Measurements from ENCODE around the gene PTPN9.
"Not testable (repeated sequence)": the region's sequence is repeated elsewhere in the genome, so short reads cannot be mapped to it uniquely, and the experiment has no call there.

PTPN9 gene

GRCh38 chr15:75578948-75579920 is at the start of gene PTPN9:
TSS of gene PTPN9 (minus strand) at chr15:75579315. CDS start at chr15:75578776, 539 bp downstream.
- peak; percentile 67 for DNase-seq (ENCODE audit: low read depth)

DNA sequence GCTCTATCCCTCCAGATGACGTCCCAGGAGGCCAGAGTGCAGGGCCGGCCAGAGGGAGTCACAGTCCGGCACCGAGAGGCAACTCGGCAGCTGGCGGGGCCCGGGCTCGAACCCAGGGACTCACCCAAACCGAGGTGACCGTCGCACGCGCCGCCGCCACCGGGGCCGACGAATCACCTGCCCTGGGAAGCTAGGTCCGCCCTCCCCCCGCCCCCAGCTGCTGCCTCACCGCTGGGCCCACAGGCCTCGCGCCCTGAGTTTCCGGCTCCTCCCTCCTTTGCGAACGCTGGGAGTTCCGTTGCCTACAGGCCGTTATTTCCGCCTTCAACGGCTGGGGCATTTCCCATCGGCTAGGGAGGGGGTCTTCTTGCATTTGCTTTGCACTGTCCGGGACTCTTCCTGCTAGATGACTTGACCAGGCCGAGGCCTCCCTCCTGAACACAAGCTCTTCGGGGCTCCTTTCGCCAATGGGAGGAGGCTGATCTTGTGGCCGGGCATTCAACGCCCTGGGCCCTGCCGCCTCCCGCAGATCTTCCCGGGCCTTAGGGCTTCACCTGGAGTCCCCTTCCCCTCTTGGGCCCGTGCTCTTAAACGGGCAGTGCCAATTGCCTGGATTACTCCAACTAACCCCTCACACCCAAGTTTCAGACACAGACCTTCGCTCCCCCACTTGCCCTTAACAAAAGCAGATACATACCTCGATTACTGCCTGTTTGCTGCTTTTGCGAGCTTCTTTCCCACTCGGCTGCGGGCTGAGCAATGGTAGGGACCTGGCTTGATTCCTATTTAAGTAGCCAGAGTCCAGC is 46.6 kb upstream of the PTPN9 start, which contains the start of gene SNUPN:
Gene SNUPN, minus strand, starts transcription at position 184 of the 806 bp plus-strand sequence. CDS start 4,674 bp downstream, outside the sequence.
- peak; percentile 90 for DNase-seq (ENCODE audit: low read depth)

DNA sequence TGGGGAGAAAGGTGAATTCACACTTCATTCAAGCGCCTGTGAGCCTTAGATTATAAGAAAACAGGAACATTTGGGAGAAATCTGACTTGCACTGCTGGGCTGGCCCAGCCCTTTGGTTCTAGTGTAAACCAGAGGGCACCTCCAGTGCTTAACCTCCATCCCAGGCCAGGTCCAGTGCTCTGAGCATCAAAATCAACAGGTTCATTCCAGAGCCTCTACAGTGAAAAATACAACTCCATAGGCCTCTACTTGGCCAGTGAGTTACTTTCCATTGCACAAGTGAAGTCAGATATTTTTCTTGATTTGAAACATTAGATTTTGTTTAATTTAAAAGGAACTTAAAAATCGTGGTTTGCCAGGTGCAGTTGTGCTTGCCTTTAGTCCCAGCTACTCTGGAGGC is 43.4 kb upstream of the PTPN9 start:
- DNase-seq (ENCODE audit: low read depth): no peak

DNA sequence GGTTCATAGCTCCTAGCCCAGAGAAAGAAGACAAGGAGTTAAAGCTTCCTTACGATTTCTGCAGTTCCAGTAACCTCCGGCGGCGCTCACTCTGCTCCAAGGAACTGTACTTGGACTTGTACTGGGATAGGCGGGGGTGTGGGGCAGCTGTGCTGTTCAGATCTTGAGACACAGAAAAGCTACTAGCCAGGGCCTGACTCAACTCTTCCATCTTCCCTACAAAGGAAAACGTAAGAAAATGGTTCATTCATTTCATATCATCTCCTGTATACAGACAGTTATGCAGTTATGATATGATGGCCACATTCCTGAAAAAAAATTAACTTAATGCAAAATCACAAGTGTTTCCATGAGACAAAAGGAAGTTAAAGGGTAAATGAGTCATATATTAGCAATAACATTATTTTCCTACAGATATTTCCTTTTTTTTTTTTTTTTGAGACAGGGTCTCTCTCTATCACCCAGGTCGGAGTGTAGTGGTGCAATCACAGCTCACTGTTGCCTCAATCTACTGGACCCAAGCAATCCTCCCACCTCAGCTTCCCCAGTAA is 41.8 kb upstream of the PTPN9 start:
- no peak for DNase-seq (ENCODE audit: low read depth)

- DNase-seq (ENCODE audit: low read depth): no peak
Measured at GRCh38 chr15:75620058-75620820, 41.1 kb upstream of the PTPN9 start.

DNA sequence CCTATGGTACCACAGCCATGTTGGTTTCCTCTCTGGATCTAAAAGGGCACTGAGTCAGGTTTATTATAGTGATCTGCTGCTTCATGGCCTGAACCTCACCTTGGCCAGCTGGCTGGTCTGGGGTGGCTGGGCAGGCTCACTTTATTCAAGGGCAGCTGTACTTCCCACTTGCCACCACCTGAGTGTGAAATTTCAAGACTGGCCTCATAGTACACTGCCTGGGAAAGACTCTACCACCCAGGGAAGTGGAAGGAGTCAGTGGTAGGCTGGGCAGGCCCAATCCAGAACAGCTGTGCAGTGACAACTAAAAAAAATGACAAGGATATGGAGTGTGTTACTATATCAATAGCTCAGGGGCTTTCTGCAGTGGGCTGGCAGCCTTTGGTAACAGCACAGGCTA is 37.7 kb upstream of the PTPN9 start:
- DNase-seq (ENCODE audit: low read depth): no peak

GRCh38 chr15:75606711-75607699 is 27.9 kb upstream of the PTPN9 start:
- DNase-seq (ENCODE audit: low read depth): no peak

- no peak for DNase-seq (ENCODE audit: low read depth)
Measured at GRCh38 chr15:75606026-75606425, 26.9 kb upstream of the PTPN9 start.

GRCh38 chr15:75599401-75599800 is 20.3 kb upstream of the PTPN9 start:
- no peak for DNase-seq (ENCODE audit: low read depth)

DNA sequence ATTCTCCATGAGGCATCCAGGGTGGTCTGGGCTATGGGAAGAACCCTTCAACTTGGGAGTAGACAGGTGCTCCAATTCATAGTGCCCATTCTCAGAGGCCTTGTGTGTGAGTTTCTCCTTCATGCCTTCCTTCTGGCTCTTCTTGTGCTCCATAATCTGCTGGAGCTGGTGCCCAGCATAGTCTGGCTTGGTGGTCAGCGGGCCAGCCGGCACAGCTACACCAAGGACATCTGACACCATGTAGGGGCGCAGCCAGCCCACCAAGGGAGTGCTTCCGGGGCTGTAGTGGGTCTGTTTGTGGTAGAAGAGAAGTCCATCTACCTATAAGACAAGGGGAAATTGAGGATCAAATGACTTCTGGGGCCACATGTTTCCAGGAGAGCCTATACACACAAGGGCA is 19.2 kb upstream of the PTPN9 start:
- no peak for DNase-seq (ENCODE audit: low read depth)

DNA sequence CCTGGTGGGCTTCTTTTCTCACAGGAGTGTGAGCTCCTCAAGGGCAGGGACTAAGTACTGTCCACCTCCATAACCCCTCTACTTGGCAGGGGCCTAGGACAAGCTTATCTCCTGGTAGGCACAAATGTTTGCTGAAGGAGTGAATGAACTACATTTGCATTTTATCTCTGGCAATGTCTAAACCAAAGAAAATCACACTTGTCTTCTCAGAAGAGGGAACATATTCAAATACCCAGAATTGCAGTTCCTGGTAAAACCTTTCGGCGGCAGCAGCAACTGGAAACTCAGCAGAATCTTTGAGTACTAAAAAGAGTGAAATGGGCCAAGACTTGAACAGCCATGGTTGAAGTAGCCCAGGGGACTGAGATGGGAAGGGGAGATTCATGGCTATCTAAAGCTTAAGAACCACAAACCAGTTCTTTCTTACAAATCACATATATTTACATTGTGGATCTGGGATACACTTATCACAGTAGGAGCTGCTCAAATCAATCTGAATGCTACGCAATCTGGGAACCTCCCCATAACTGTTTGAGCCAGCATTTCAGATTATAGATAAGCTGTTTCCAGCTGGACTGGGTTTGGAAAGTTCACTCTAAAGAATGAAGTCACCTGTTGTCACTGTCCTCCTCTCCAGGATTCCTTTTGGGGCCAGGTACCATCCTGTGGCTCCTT is 18.7 kb upstream of the PTPN9 start:
- DNase-seq (ENCODE audit: low read depth): no peak

DNA sequence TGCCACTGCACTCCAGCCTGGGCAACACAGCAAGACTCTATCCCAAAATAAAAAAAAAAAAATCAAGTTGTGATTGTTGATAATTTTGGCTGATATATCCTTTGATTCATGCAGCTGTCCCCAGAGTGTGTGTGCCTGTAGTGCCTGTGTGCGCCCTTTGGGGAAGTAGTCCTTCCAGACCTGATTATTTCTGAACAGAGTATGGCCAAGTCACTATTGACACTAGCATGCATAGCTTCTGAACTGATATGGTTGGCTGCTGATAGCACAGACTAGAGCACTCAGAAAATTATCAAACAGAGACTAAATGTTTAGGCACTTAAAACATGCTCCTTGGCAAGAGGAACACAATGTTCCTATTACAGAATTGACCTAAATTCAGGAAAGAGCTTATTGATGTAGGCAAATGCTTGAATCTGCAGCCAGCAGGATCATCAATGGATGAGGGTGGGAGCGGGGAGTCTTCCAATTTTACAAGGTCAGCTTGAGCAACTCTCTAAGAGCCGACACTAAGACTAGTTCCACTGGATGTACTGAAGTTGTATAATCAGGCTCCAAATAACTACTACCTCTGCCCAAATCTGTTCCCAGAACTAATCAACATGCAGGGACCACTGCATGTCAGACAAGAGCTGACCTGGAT is 17.7 kb upstream of the PTPN9 start:
- no peak for DNase-seq (ENCODE audit: low read depth)

DNA sequence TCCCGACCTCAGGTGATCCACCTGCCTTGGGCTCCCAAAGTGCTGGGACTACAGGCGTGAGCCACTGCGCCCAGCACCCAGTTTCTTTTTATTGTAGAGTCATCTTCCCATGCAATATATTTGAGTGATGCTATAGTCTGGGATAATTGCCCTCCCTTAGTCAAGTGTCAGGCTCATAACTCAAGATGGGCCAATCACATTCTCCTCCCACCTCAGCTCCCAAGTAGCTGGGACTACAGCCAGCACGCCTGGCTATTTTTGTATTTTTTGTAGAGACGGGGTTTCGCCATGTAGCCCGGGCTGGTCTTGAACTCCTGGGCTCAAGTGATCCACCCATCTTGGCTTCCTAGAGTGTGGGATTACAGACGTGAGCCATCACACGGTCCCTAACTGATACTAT is 15.2 kb upstream of the PTPN9 start:
- no peak for DNase-seq (ENCODE audit: low read depth)

DNA sequence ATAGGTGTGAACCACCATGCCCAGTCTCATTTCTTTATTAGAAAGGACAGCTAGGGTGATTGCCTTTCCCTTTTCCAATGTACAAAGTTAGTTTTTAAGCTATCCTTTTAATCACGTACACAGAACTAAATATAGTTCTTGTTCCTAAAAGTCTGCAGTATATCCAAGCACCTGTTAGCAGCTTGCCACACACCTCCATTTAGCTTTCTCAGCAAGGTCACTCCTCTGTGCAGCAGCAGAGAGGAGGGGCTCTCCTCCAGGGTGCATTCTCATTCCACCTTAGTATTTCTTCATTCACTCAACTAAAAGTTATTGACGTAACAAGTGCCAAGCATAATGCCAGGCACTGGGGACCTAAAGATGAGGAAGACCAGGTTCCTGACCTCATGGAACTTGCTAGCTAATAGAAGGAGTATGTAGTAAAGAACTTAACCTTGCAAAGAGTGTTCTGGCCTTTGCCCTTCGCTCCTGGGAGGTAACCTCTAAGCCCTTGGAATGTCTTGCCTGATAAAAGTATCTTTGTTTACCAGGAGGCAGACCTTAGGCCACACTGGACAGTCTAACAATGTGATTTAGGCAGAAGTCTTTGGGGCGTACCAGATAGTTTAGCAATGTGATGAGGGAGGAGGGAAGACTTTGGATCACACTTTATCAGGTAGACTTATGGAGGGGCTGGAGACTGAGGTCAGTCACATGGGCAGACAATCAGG is 12.7 kb upstream of the PTPN9 start:
- no peak for DNase-seq (ENCODE audit: low read depth)

DNA sequence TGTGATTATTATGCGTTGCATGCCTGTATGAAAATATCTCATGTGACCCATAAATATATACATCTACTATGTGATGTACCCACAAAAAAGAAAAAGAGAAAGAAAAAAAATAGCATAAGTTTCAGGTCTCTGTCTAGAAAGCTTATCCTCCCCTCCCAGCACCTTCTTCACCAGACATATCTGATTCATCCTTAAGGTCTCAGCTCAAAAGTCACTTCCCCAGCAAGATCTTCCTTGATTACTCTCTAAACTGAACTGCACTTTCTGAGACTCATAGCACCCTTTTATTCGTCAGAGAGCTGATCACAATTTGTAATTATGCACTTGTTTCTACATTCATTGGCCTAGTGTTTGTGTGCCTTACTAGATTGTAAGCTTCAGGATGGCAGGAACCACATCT is 11.1 kb upstream of the PTPN9 start:
- no peak for DNase-seq (ENCODE audit: low read depth)

- no peak for DNase-seq (ENCODE audit: low read depth)
Measured at GRCh38 chr15:75589071-75589470, 10.0 kb upstream of the PTPN9 start.

DNA sequence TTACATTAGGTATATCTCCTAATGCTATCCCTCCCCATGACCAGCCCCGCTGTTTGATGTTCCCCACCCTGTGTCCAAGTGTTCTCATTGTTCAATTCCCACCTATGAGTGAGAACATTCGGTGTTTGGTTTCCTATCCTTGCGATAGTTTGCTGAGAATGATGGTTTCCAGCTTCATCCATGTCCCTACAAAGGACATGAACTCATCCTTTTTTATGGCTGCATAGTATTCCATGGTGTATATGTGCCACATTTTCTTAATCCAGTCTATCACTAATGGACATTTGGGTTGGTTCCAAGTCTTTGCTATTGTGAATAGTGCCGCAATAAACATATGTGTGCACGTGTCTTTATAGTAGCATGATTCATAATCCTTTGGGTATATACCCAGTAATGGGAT is 7.3 kb upstream of the PTPN9 start:
- not testable (repeated sequence) for DNase-seq (ENCODE audit: low read depth)

DNA sequence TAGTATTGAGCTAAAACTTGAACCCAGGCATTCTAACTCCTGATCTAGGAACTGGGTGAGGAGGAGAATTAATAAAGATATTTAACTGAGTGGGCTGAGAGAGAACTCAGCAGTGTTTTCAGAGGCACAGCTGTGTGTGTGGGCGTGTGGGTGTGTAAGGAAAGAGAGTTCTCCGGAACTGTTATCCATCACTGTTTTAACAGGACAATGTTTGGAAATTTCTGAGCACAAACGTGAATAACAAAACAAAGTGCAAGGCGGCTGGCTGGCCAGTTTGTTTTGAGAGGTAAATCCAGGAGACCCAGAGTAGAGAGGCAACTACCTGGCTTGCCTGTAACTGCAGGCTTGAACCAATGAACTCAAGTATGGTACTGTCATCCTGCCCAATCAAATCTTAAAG is 5.0 kb upstream of the PTPN9 start:
- DNase-seq (ENCODE audit: low read depth): no peak

DNA sequence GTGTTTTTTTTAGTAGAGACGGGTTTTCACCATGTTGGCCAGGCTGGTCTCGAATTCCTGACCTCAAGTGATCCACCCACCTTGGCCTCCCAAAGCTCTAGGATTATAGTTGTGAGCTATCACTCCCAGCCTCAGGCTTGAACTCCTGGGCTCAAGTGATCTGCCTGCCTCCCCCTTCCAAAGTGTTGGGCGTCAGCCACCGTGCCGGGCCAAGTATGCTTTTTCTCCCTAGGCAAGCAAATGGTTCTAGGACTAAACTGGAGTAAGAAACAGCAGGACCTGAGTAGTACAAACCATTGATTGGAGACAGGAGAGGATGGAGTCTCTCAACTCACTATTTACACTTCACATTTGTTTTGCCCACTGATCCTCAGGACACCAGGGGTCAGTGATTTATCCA is 4.6 kb upstream of the PTPN9 start:
- no peak for DNase-seq (ENCODE audit: low read depth)
